Thoracic aorta (tissue), 2 donors: ENCODE data around the gene CLEC17A. TPM values are rescaled to one million over a fixed set of nuclear protein-coding genes. Genes with fewer than 3 reads are reported as not detected.
"Not testable (repeated sequence)": the region's sequence is repeated elsewhere in the genome, so short reads cannot be mapped to it uniquely, and the experiment has no call there.

Source experiments
- ATAC-seq: fragments of 150-250 bp; one replicate; pipeline ENCODE4 v1.8.0; 2017; ENCODE audit warnings: low read depth; ENCODE audit not compliant: insufficient number of reproducible peaks, low FRiP score
- DNase-seq: peaks from one replicate; pipeline ENCODE4 v3.0.0-alpha.2; 2020; ENCODE audit warnings: low spot score
- H3K27ac ChIP-seq, 2 donors: fragments of 200-600 bp; sonication (generic); 1 replicate in 1 of 2; 2 replicates in 1 of 2; pipeline ENCODE4 v1.5.1; 2016; ENCODE audit warnings: mild to moderate bottlenecking in 2 of 2, moderate library complexity in 2 of 2
- H3K27me3 ChIP-seq: fragments of 200-600 bp; sonication (generic); replicated peaks from 2 replicates; pipeline ENCODE4 v1.6.0; 2016; ENCODE audit warnings: mild to moderate bottlenecking; ENCODE audit not compliant: insufficient read depth
- H3K36me3 ChIP-seq: fragments of 200-600 bp; sonication (generic); one replicate; pipeline ENCODE4 v1.5.1; 2016
- H3K4me1 ChIP-seq, 2 donors: fragments of 200-600 bp; sonication (generic); 1 replicate in 1 of 2; 2 replicates in 1 of 2; pipeline versions ENCODE4 v1.5.1 to v1.6.0; 2016; ENCODE audit warnings: low read depth in 2 of 2, mild to moderate bottlenecking in 1 of 2; ENCODE audit not compliant: control insufficient read depth in 1 of 2
- H3K4me3 ChIP-seq: fragments of 200-600 bp; sonication (generic); 2 replicates; pipeline ENCODE4 v1.5.1; 2016; ENCODE audit warnings: mild to moderate bottlenecking
- H3K9me3 ChIP-seq: fragments of 200-600 bp; sonication (generic); 2 replicates; pipeline ENCODE4 v1.5.1; 2016
- total RNA-seq, 2 donors: library from RNA; depleted of rRNA; stranded (reverse); fragments of >200 nt; gene quantifications; one replicate each; pipeline versions ENCODE4 v1.1.0 to v1.2.3, GENCODE V29; 2016
- TF ChIP-seq, protein P1 (sequence below): fragments of 200-600 bp; sonication (generic); IDR thresholded peaks from one replicate; pipeline ENCODE4 v1.5.1; 2019; ENCODE audit warnings: antibody characterized with exemption

Gene CLEC17A
- total RNA-seq, 2 donors from 2014 or later = not detected

DNA sequence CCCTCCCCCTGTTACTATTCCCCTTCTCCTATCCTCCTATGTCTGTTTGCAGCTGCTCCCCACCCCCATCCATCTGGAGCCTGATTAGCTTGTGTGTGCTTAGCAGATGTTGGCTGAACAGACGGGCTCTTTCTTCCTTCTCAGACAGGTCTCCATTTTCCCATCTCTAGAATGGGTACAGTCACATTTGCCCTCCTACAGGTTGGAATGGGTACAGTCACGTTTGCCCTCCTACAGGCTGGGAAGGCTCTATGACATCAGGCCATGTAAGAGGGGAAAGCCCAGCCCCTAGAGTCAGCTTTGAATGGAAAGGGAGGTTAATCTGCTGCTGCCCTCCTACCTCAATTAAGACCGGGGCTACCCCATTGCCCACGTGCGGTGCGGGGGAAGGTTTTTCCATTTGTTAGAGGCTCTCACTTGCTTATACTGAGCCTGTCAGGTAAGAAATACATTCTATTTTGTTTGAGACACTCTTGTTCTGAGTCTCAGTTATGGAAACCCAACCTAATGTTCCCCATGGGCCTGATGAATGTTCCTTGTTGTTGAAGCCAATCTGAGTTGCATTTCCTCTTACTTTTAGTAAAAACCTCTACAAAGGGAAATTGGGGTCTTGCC is 2.2 kb upstream of the CLEC17A start:
- Histone ChIP-seq H3K36me3 (no peaks in the 10 kb centered on the region), H3K27me3 (no peaks in the 10 kb centered on the region), H3K4me3 (no peak overlapping the region), H3K4me1 (no peaks in the 10 kb centered on the region), H3K27ac (no peak overlapping the region), H3K9me3 (no peaks in the 10 kb centered on the region)
- no peak for DNase-seq
- TF ChIP-seq, protein P1, sequence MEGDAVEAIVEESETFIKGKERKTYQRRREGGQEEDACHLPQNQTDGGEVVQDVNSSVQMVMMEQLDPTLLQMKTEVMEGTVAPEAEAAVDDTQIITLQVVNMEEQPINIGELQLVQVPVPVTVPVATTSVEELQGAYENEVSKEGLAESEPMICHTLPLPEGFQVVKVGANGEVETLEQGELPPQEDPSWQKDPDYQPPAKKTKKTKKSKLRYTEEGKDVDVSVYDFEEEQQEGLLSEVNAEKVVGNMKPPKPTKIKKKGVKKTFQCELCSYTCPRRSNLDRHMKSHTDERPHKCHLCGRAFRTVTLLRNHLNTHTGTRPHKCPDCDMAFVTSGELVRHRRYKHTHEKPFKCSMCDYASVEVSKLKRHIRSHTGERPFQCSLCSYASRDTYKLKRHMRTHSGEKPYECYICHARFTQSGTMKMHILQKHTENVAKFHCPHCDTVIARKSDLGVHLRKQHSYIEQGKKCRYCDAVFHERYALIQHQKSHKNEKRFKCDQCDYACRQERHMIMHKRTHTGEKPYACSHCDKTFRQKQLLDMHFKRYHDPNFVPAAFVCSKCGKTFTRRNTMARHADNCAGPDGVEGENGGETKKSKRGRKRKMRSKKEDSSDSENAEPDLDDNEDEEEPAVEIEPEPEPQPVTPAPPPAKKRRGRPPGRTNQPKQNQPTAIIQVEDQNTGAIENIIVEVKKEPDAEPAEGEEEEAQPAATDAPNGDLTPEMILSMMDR = no peak
- ATAC-seq = no peak

DNA sequence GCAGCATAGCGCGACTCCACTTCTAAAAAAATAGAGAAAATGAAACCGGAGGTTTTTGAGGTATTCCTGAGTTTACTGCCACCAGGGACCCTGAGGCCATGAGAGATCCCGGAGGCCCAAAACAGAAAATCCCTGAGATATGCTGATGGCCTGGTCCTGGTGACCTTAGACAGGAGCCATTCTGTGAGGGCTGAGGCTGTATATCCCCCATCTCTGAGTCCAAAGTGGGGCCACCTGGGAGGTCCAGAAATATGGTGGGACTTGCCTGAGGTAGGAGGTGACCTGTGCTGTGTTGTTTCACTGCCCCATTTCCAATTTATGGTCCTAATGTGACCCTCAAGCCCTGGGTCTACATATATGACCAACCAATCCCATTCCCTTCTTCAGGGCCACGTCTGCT is 1.5 kb downstream of the CLEC17A start:
- DNase-seq, H3K27ac ChIP-seq, ATAC-seq, H3K4me1 ChIP-seq, H3K36me3 ChIP-seq, H3K9me3 ChIP-seq, H3K4me3 ChIP-seq, H3K27me3 ChIP-seq: not testable (repeated sequence)

DNA sequence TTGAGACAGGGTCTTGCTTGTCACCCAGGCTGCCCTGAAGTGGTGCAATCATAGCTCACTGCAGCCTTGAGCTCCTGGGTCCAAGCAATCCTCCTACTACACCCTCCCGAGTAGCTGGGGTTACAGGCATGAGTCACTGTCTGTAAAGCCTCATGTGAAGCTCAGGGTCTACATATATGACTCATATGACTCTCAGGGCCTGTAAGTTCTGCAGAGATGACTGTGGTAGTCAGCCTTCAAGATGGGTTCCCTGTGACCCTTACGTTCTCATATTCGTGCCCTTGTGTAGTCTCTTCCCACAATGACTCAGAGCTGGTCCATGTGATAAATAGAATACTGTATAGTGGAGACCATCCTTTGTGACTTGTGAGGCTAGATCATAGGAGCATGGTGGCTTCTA is 2.3 kb downstream of the CLEC17A start:
- DNase-seq, ATAC-seq, H3K36me3 ChIP-seq, H3K4me1 ChIP-seq, H3K9me3 ChIP-seq, H3K27ac ChIP-seq, H3K4me3 ChIP-seq, H3K27me3 ChIP-seq: not testable (repeated sequence)

DNA sequence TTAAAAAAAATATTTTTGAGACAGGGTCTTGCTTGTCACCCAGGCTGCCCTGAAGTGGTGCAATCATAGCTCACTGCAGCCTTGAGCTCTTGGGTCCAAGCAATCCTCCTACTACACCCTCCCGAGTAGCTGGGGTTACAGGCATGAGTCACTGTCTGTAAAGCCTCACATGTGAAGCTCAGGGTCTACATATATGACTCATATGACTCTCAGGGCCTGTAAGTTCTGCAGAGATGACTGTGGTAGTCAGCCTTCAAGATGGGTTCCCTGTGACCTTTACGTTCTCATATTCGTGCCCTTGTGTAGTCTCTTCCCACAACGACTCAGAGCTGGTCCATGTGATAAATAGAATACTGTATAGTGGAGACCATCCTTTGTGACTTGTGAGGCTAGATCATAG is 6.5 kb downstream of the CLEC17A start:
- H3K4me3 ChIP-seq, H3K27me3 ChIP-seq, H3K4me1 ChIP-seq, H3K27ac ChIP-seq, DNase-seq, ATAC-seq, H3K36me3 ChIP-seq, H3K9me3 ChIP-seq: not testable (repeated sequence)

DNA sequence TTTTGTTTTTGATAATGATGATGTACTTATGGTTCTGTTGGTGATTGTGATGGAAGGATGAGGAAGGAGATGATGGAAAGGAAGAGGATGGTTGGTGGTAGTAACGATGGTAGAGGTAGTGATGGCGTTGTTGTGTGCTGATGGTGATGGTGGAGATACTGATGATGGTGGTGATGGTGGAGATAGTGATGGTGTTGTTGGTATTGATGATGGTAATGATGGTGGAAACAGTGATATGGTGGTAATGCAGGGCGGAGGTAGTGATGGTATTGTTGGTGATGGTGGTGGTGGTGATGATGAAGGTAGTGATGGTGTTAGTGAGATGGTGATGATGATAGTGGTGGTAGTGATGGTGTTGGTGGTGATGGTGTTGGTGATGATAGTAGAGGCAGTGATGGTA is 12.7 kb downstream of the CLEC17A start:
- Histone ChIP-seq H3K27me3 (no peaks in the 10 kb centered on the region), H3K9me3 (no peaks in the 10 kb centered on the region), H3K4me3 (no peak overlapping the region), H3K36me3 (no peaks in the 10 kb centered on the region), H3K4me1 (no peaks in the 10 kb centered on the region), H3K27ac (no peak overlapping the region)
- no peak for DNase-seq
- ATAC-seq = no peak
- TF ChIP-seq, protein P1 = no peak

DNA sequence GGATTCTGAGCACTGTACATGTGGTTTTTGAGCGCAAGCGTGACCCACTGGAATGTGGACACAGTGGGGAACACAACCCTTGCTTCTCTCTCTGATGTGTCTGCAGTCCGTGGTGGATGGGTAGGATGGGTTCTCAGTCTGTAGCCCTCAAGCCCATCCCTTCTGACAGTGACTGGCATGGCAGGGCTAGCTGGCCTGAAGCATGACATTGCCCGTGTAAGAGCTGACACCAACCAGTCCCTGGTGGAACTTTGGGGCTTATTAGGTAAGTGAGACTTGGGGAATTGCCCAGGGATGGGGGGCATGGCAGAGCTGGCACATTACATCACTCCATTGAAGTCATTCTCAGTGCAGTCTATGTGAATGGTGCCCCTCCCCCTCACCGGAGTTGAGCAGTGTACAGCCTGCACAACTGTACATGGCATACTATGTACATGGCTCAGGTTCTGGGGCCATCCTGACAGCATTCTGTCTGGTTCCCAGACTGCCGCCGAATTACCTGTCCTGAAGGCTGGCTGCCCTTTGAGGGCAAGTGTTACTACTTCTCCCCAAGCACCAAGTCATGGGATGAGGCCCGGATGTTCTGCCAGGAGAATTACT is 16.8 kb downstream of the CLEC17A start:
- Histone ChIP-seq H3K27ac (no peak overlapping the region), H3K36me3 (no peaks in the 10 kb centered on the region), H3K27me3 (no peaks in the 10 kb centered on the region), H3K4me3 (no peak overlapping the region), H3K4me1 (no peaks in the 10 kb centered on the region), H3K9me3 (no peaks in the 10 kb centered on the region)
- ATAC-seq (no peak), DNase-seq (no peak)
- TF ChIP-seq, protein P1 = no peak

DNA sequence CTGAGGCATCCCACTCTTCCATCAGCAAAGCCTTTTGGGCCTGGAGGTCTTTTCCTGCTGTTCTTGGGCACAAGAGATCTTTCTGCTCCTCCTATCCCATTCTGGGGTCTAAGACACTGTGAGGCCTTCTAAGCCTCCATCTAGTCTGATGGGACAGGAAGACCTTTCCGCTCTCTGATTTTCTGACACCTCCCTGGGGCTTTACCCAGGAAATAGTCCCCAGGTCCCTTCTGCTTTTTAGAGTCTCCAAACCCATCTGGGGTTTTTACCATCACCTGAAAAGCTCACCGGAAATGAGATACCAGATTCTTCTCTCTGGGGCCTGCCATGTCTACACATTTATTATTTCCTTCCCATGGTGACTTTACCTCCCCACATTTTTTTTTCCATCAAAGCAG is 21.1 kb downstream of the CLEC17A start:
- DNase-seq = no peak
- H3K4me1 ChIP-seq = no peaks in the 10 kb centered on the region
- no peak overlapping the region for H3K4me3 ChIP-seq
- TF ChIP-seq, protein P1 = no peak
- H3K27ac ChIP-seq = no peak overlapping the region
- no peaks in the 10 kb centered on the region for H3K36me3 ChIP-seq
- no peaks in the 10 kb centered on the region for H3K9me3 ChIP-seq
- no peaks in the 10 kb centered on the region for H3K27me3 ChIP-seq
- ATAC-seq = no peak
